NT2/D1 (cell line): ENCODE data around the gene LONP2.

Source experiments
- DNase-seq: peaks from one replicate; pipeline ENCODE4 v3.0.0-alpha.2; 2011; ENCODE audit warnings: low read depth, low spot score
- H3K27me3 ChIP-seq: 2 replicates; pipeline ENCODE4 v1.6.0; 2011; ENCODE audit warnings: mild to moderate bottlenecking; ENCODE audit not compliant: insufficient read length, insufficient read depth
- H3K36me3 ChIP-seq: 2 replicates; pipeline ENCODE4 v1.6.1; 2011; ENCODE audit warnings: mild to moderate bottlenecking, low read length, mixed read lengths; ENCODE audit not compliant: insufficient read depth, insufficient read length
- H3K4me1 ChIP-seq: 2 replicates; pipeline ENCODE4 v1.5.1; 2011; ENCODE audit not compliant: insufficient read depth, insufficient read length
- H3K4me3 ChIP-seq: 2 replicates; pipeline ENCODE4 v1.5.1; 2011; ENCODE audit warnings: low read depth; ENCODE audit not compliant: insufficient read length
- H3K9ac ChIP-seq: 2 replicates; pipeline ENCODE4 v1.6.0; 2011; ENCODE audit warnings: low read depth; ENCODE audit not compliant: insufficient read length
- H3K9me3 ChIP-seq: 2 replicates; pipeline ENCODE4 v1.5.1; 2011; ENCODE audit warnings: mild to moderate bottlenecking, low read length; ENCODE audit not compliant: insufficient read depth
- SUZ12 ChIP-seq: IDR thresholded peaks from 2 replicates; pipeline ENCODE4 v1.6.1; 2011; ENCODE audit not compliant: insufficient read length, insufficient read depth; ENCODE audit errors: extremely low read depth
- YY1 ChIP-seq: IDR thresholded peaks from 2 replicates; pipeline ENCODE4 v1.6.1; 2011; ENCODE audit not compliant: insufficient read length, insufficient read depth
- ZNF274 ChIP-seq: IDR thresholded peaks from 2 replicates; pipeline ENCODE4 v1.6.1; 2011; ENCODE audit warnings: mild to moderate bottlenecking, low read depth, low read length

The LONP2 gene

GRCh38 chr16:48356633-48357376, 112.7 kb downstream of the LONP2 start:
- Histone ChIP-seq H3K9ac (no peak overlapping the region), H3K4me3 (no peak overlapping the region), H3K4me1 (no peaks in the 10 kb centered on the region), H3K9me3 (no peaks in the 10 kb centered on the region), H3K27me3 (no peaks in the 10 kb centered on the region), H3K36me3 (peaks cover 40% of the 10 kb centered on the region)
- DNase-seq, result no peak
- TF ChIP-seq YY1 (no peak), SUZ12 (no peak), ZNF274 (no peak)

GRCh38 chr16:48358419-48358818, 114.3 kb downstream of the LONP2 start:
- no peak for DNase-seq
- Histone ChIP-seq H3K27me3 (no peaks in the 10 kb centered on the region), H3K4me1 (no peaks in the 10 kb centered on the region), H3K9ac (no peak overlapping the region), H3K4me3 (no peak overlapping the region), H3K9me3 (no peaks in the 10 kb centered on the region), H3K36me3 (peaks cover 36% of the 10 kb centered on the region)
- TF ChIP-seq ZNF274 (no peak), YY1 (no peak), SUZ12 (no peak)

GRCh38 chr16:48359983-48360382, 115.9 kb downstream of the LONP2 start:
- no peak for TF ChIP-seq ZNF274
- no peak for TF ChIP-seq SUZ12
- TF ChIP-seq YY1, result no peak
- Histone ChIP-seq H3K27me3 (no peaks in the 10 kb centered on the region), H3K36me3 (peaks cover 33% of the 10 kb centered on the region), H3K4me3 (no peak overlapping the region), H3K9ac (no peak overlapping the region), H3K4me1 (no peaks in the 10 kb centered on the region), H3K9me3 (no peaks in the 10 kb centered on the region)
- no peak for DNase-seq

GRCh38 chr16:48361012-48361411, 116.9 kb downstream of the LONP2 start:
- H3K9ac ChIP-seq, result no peak overlapping the region
- TF ChIP-seq YY1 (no peak), ZNF274 (no peak)
- no peak overlapping the region for H3K4me3 ChIP-seq
- H3K27me3 ChIP-seq, result no peaks in the 10 kb centered on the region
- DNase-seq, result no peak
- no peaks in the 10 kb centered on the region for H3K9me3 ChIP-seq
- no peaks in the 10 kb centered on the region for H3K4me1 ChIP-seq
- peaks cover 28% of the 10 kb centered on the region for H3K36me3 ChIP-seq

- Histone ChIP-seq H3K4me3 (no peak overlapping the region), H3K4me1 (peaks cover under 1% of the 10 kb centered on the region), H3K27me3 (no peaks in the 10 kb centered on the region), H3K9ac (no peak overlapping the region), H3K9me3 (no peaks in the 10 kb centered on the region), H3K36me3 (peaks cover 28% of the 10 kb centered on the region)
- TF ChIP-seq ZNF274 (no peak), SUZ12 (no peak)
- no peak for DNase-seq
Measured at GRCh38 chr16:48361540-48362144, 117.5 kb downstream of the LONP2 start.

GRCh38 chr16:48365025-48365600, 121.0 kb downstream of the LONP2 start:
- peak overlapping the region; percentile 61 for H3K9ac ChIP-seq
- no peak for TF ChIP-seq ZNF274

GRCh38 chr16:48365601-48366164, 121.6 kb downstream of the LONP2 start:
- H3K4me1 ChIP-seq, result peaks cover 3% of the 10 kb centered on the region
- no peak for TF ChIP-seq ZNF274
- TF ChIP-seq SUZ12, result no peak
- peak; percentile 79 for DNase-seq
- H3K9me3 ChIP-seq, result no peaks in the 10 kb centered on the region
- H3K4me3 ChIP-seq, result peak overlapping the region; percentile 50
- peak overlapping the region; percentile 61 for H3K9ac ChIP-seq
- H3K27me3 ChIP-seq, result no peaks in the 10 kb centered on the region
- H3K36me3 ChIP-seq, result peaks cover 15% of the 10 kb centered on the region

More at GRCh38 chr16:48365025-48365600, 121.0 kb downstream of the LONP2 start:
- no peak for DNase-seq
- Histone ChIP-seq H3K27me3 (no peaks in the 10 kb centered on the region), H3K36me3 (peaks cover 15% of the 10 kb centered on the region), H3K4me1 (peaks cover 3% of the 10 kb centered on the region), H3K4me3 (peak overlapping the region; percentile 34), H3K9me3 (no peaks in the 10 kb centered on the region)
